Body of pancreas (tissue), 4 donors: Measurements from ENCODE around the gene SLC41A1. TPM values are rescaled to one million over a fixed set of nuclear protein-coding genes. Genes with fewer than 3 reads are reported as not detected.

Source experiments
- ATAC-seq: fragments of 150-250 bp; one replicate; pipeline ENCODE4 v1.9.1; 2016
- DNase-seq, 4 donors: peaks; one replicate each; pipeline ENCODE4 v3.0.0-alpha.2; 2019
- H3K27ac ChIP-seq, 4 donors: fragments of 200-600 bp; sonication (generic); 1 replicate in 3 of 4; 2 replicates in 1 of 4; pipeline versions ENCODE4 v1.5.1 to v1.6.1; 2016 to 2019; ENCODE audit warnings: mild to moderate bottlenecking in 1 of 4, mixed read lengths in 1 of 4, moderate library complexity in 1 of 4
- H3K27me3 ChIP-seq, 2 donors: fragments of 200-600 bp; sonication (generic); one replicate each; pipeline ENCODE4 v1.6.0; 2016; ENCODE audit warnings: mild to moderate bottlenecking in 1 of 2
- H3K36me3 ChIP-seq, 2 donors: fragments of 200-600 bp; sonication (generic); replicated peaks in 1 of 2; 2 replicates each; pipeline ENCODE4 v1.5.1; 2016; ENCODE audit warnings: low read depth in 2 of 2; ENCODE audit not compliant: insufficient read depth in 1 of 2
- H3K4me1 ChIP-seq: fragments of 200-600 bp; sonication (generic); one replicate; pipeline ENCODE4 v1.6.0; 2016
- H3K4me3 ChIP-seq, 2 donors: fragments of 200-600 bp; sonication (generic); 1 replicate in 1 of 2; 2 replicates in 1 of 2; pipeline ENCODE4 v1.5.1; 2016 to 2019
- H3K9me3 ChIP-seq, 3 donors: fragments of 200-600 bp; sonication (generic); 1 replicate in 2 of 3; 2 replicates in 1 of 3; pipeline ENCODE4 v1.5.1; 2016
- POLR2A ChIP-seq, 3 donors: fragments of 450-650 bp; IDR thresholded peaks; one replicate each; pipeline ENCODE4 v1.6.1; 2016; ENCODE audit warnings: antibody characterized with exemption in 3 of 3, mild to moderate bottlenecking in 2 of 3
- WGBS, 2 donors: methylation state at CpG; one replicate each; pipeline ENCODE4 v1.1.5; 2017; 5-methylcytosine and 5-hydroxymethylcytosine counted together
- intact Hi-C: fragments of 100-400 bp; cut with DNase I; formaldehyde crosslinking; loops from one replicate; pipeline ENCODE4 v1.15.1; 2023
- total RNA-seq, 2 donors: library from RNA; depleted of rRNA; stranded (reverse); fragments of >200 nt; gene quantifications; one replicate each; pipeline ENCODE4 v1.1.0, GENCODE V29; 2016
- TF ChIP-seq, protein P1 (sequence below), 7 experiments: fragments of 450-650 bp in 4 of 7; fragments of 200-600 bp in 3 of 7; sonication (generic) in 3 of 7; IDR thresholded peaks; one replicate each; pipeline ENCODE4 v1.5.1; 2016 to 2019; ENCODE audit warnings: antibody characterized with exemption in 7 of 7

The SLC41A1 gene
- total RNA-seq, 2 donors from 2014 or later = 36.9 to 41.8 TPM

DNA sequence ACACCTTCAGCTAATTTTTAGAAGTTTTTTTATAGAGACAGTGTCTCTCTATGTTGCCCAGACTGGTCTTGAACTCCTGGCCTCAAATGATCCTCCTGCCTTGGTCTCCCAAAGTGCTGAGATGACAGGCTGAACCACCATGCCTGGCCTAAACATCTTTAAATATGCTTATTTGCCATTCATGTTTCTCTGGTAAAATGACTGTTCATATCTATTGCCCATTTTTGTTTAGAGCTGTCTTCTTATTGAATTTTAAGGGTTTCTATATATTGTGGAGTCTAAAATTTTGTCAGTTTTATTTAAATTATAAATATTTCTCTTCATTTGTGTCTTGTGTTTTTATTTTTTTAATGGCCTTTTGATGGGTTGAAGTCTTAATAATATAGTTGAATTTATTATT lies 40.0 kb upstream of the SLC41A1 start:
- peak overlapping the region in 3 of 4 donors; percentile 51 to 83 (median 61) for H3K27ac ChIP-seq
- no peaks in the 10 kb centered on the region for H3K27me3 ChIP-seq
- no peaks in the 10 kb centered on the region for H3K36me3 ChIP-seq
- H3K4me1 ChIP-seq = peaks cover 55% of the 10 kb centered on the region
- H3K9me3 ChIP-seq = no peaks in the 10 kb centered on the region
- TF ChIP-seq, protein P1, sequence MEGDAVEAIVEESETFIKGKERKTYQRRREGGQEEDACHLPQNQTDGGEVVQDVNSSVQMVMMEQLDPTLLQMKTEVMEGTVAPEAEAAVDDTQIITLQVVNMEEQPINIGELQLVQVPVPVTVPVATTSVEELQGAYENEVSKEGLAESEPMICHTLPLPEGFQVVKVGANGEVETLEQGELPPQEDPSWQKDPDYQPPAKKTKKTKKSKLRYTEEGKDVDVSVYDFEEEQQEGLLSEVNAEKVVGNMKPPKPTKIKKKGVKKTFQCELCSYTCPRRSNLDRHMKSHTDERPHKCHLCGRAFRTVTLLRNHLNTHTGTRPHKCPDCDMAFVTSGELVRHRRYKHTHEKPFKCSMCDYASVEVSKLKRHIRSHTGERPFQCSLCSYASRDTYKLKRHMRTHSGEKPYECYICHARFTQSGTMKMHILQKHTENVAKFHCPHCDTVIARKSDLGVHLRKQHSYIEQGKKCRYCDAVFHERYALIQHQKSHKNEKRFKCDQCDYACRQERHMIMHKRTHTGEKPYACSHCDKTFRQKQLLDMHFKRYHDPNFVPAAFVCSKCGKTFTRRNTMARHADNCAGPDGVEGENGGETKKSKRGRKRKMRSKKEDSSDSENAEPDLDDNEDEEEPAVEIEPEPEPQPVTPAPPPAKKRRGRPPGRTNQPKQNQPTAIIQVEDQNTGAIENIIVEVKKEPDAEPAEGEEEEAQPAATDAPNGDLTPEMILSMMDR (IDR thresholded peaks at IDR 0.05) = no peak
- no peak for TF ChIP-seq POLR2A (IDR thresholded peaks at IDR 0.05)
- no peak overlapping the region for H3K4me3 ChIP-seq
- intact Hi-C loops = no loop called here
- DNase-seq (no peak), ATAC-seq (no peak)

DNA sequence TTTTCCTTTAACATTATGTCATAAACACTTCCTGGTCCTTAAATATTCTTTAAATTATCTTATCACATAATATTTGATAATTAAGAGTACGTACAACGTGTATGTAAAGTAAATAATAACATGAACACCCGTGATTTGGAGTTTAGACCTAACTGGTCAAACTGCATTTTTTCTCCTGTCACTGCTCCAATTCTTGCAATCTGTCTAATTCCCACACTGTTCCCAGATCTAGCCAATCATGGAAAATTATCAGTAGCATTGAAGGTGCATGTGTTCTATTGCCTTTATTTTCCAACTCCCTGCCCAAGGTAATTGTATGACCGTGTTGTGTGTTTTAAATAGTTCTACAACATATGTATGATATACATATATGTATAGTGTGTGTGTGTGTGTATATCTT lies 39.0 kb upstream of the SLC41A1 start:
- TF ChIP-seq, protein P1 (IDR thresholded peaks at IDR 0.05) = no peak
- no peak for TF ChIP-seq POLR2A (IDR thresholded peaks at IDR 0.05)
- DNase-seq (peak; percentile 42 to 73 (median 54)), ATAC-seq (peak; percentile 78)
- Histone ChIP-seq H3K4me1 (peaks cover 51% of the 10 kb centered on the region), H3K36me3 (no peaks in the 10 kb centered on the region), H3K4me3 (no peak overlapping the region), H3K9me3 (no peaks in the 10 kb centered on the region), H3K27me3 (no peaks in the 10 kb centered on the region), H3K27ac (peak overlapping the region; percentile 51 to 83 (median 62))
- intact Hi-C loops = no loop called here
- WGBS, 2 donors = 13 to 20% methylated on average over 4 of the region's 4 CpGs

DNA sequence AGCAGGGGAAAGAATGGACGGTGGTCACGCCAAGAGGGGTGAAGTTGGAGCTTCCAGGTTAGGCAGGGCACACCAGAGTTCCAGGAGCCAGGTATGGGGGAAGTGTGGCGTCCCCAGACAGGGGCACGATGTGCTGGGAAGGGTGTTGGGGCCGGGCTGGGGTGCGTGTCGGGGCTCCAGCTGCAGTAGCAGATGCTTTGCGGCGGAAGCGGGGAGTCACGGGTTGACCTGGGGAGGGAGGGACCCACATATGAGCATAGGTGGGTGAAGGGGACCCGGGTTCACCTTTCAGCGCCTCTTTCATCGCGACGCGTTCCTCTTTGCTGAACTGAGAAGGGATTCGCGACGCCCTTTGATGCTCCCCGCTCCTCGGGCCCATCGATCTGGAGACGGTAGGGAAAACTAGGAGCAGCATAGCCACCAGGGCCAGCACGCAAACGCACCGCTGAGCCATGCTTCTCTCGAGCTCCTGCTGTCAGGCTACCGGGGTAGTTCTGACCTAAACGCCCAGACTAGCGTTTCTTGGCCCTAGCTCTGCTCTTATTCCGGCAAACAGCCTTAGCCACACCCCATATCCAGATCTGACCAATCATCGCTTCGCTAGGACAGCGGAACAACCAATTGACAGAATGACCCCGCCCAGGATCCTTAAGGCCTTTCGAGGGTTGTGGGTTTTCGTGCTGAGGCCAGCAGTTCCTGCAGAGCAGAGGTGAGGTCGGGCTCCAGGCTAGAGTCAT lies 36.8 kb upstream of the SLC41A1 start, which contains the start of gene PM20D1:
PM20D1 (minus strand) TSS at position 514 of the 737 bp plus-strand sequence; CDS start at position 454, 60 bp downstream.
- H3K27ac ChIP-seq = peak within 1 kb of the TSS in 3 of 4 donors; percentile 50 to 83 (median 74)
- peak; percentile 89 for ATAC-seq
- no peaks in the 10 kb centered on the region for H3K9me3 ChIP-seq
- H3K4me1 ChIP-seq = peaks cover 46% of the 10 kb centered on the region
- intact Hi-C loops = no loop called here
- H3K36me3 ChIP-seq = no peaks in the 10 kb centered on the region
- peak; percentile 66 to 92 (median 90) for TF ChIP-seq POLR2A (IDR thresholded peaks at IDR 0.05)
- TF ChIP-seq, protein P1 (IDR thresholded peaks at IDR 0.05) = no peak
- H3K27me3 ChIP-seq = no peaks in the 10 kb centered on the region
- WGBS, 2 donors = 52 to 56% methylated on average over 30 to 34 of the region's 39 CpGs
- peak within 1 kb of the TSS in 1 of 2 donors; percentile 47 for H3K4me3 ChIP-seq
- peak; percentile 84 to 93 (median 92) for DNase-seq

DNA sequence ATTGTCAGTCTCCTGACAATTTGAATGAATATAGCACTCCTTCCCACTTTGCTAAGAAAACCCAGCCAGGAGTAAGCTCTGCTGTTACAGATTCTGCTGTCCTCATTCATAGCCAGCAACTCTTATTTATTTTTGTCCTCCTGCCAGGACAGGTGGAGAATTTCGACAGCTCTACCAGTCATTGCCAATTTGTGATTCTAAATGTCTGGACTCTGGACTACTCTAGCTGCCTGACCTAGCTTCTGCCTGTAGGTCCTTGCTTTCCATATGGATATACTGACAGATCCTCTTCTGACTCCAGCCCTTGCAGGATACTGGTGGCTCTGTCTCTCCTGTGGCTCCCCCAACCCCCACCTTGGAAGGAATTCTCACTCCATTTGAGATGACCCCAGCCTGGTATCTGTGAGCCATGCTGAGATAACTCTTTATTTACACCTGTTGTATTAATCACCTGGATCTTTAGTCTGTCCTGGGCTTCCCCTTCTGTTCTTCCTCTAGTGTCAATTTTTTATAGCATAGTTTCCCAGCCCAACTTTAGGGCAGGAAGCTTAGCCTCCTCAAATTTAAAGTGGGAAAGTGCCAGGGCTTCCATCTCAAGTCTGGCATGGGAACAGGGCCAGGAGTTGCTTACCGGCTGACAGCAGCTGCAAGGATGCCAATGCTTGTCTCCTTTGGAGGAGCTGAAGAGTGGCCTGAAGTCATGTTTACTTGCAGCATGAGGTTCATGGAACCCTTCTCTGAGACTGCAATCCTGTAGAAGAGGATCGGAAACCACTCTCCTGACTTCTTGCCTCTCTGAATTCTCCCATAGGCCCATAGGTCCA lies 30.2 kb upstream of the SLC41A1 start:
- Histone ChIP-seq H3K36me3 (no peaks in the 10 kb centered on the region), H3K4me3 (no peak overlapping the region), H3K4me1 (peaks cover 51% of the 10 kb centered on the region), H3K9me3 (no peaks in the 10 kb centered on the region), H3K27me3 (no peaks in the 10 kb centered on the region), H3K27ac (peak overlapping the region in 3 of 4 donors; percentile 32 to 63 (median 50))
- DNase-seq (peak; percentile 40 to 69 (median 62)), ATAC-seq (peak; percentile 89)
- no peak for TF ChIP-seq POLR2A (IDR thresholded peaks at IDR 0.05)
- TF ChIP-seq, protein P1 (IDR thresholded peaks at IDR 0.05) = peak in 4 of 7 experiments; percentile 21 to 31 (median 22)
- WGBS, 2 donors = 45 to 46% methylated on average over 3 of the region's 3 CpGs
- intact Hi-C loops = loop anchor here (5.0 kb wide), 1 partner anchor 36 kb away; no protein-coding TSS in a partner anchor
